ENCODE measurements around the gene GRIN2A.

Gene GRIN2A

GRCh38 chr16:10130538-10130937 is 51.7 kb downstream of the GRIN2A start:
- DNase-seq (ENCODE audit: low read depth), result no peak

DNA sequence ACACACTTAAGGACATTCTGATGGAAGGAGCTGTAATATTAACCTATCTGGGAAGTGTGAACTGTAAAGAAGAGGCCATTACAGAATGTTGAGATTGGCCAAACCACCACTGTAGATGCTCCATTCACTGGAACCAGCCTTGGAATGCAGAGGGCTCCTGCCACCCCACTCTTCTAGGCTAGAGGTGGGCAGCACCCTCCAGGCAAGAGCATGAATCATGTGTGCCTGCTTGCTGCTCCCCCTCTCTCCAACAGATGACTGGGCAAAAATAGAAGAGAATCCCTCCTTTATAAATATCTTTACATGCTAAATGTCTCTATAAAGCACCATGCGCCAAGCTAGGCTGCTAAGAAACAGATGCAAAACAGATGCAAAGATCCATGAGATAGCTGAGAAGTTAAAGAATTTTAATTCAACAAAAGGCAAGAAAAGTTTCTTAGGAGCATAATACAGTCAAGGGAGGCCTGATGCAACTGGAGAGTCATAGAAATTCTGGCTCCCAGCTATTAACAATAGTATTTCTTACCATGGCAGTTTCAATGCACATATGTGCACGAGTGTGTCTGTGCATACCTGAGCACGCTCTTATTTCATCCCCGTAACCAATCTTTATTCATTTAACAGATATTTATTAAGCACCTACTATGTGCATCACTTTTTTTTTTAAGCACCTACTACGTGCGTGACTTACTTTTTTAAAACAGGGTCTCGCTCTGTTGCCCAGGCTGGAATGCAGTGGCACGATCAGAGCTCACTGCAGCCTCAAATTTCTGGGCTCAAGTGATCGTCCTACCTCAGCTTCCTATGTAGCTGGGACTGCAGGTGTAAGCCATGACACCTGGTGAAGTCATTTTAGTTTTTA is 53.6 kb downstream of the GRIN2A start:
- no peak for DNase-seq (ENCODE audit: low read depth)

- DNase-seq (ENCODE audit: low read depth), result no peak
Measured at GRCh38 chr16:10126686-10127085, 55.5 kb downstream of the GRIN2A start.

- no peak for DNase-seq (ENCODE audit: low read depth)
Measured at GRCh38 chr16:10123141-10123540, 59.1 kb downstream of the GRIN2A start.

GRCh38 chr16:10122546-10122945 is 59.7 kb downstream of the GRIN2A start:
- DNase-seq (ENCODE audit: low read depth), result no peak

- no peak for DNase-seq (ENCODE audit: low read depth)
Measured at GRCh38 chr16:10121897-10122425, 60.3 kb downstream of the GRIN2A start.

DNA sequence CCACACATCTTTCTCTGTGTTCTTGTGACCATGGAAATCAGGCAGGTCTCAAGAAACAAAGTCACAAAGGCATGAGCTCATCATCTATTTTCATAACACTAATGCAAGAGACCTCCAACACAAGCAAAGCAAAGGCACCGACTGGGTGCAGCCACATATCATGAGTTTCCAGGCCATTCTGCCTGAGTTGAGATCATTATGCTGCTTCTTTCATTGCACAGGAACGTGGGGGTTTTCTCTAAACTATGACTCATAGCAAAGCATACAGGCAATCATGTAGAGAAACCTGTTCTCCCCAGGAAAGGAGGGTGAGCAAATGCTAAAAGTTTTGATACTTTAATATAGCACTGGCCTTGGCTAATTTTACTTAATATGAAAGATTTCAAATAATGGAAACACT is 60.7 kb downstream of the GRIN2A start:
- no peak for DNase-seq (ENCODE audit: low read depth)

GRCh38 chr16:10120953-10121352 is 61.3 kb downstream of the GRIN2A start:
- no peak for DNase-seq (ENCODE audit: low read depth)

DNA sequence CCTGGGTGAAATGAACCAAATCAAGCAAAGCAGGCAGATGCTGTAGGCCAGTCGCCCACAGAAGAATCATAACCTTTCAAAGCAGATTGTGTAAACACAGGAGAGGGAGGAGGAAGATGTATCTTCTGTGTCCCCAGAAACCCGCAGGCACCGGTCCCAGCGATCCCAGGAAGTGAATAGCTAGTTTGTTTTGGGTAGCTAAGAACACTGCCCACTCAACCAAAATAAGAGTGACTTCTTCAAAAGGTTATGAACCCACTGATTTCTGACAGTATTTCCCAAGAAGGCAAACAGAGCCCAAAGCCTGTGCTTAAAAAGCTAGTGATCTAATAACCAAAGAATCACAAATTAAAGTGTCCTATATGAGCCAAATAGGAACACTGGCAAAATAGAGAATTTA is 67.8 kb downstream of the GRIN2A start:
- no peak for DNase-seq (ENCODE audit: low read depth)

GRCh38 chr16:10113248-10113647 is 69.0 kb downstream of the GRIN2A start:
- DNase-seq (ENCODE audit: low read depth), result no peak

- no peak for DNase-seq (ENCODE audit: low read depth)
Measured at GRCh38 chr16:10112021-10112420, 70.2 kb downstream of the GRIN2A start.

GRCh38 chr16:10111156-10111761 is 71.0 kb downstream of the GRIN2A start:
- DNase-seq (ENCODE audit: low read depth), result no peak

- DNase-seq (ENCODE audit: low read depth), result no peak
Measured at GRCh38 chr16:10110552-10110951, 71.7 kb downstream of the GRIN2A start.

DNA sequence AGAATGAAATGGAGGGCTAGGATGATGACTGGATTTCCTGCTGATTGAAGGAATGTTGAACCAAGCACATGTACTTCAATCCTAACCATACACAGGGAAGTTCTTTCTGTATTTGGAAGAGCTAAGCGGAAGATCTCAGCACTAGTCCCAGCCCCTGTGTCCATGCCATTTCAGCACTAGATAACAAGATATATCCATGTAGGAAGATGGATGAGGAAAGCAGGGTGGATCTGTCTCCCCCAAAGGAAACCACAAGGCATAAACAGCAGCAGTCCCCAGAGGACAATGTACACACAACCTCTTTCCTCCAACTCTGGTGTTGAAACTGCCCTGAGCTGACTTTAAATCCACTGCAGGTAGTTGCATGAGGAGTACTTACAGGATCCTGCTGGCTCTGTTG is 75.1 kb downstream of the GRIN2A start:
- DNase-seq (ENCODE audit: low read depth), result no peak

GRCh38 chr16:10103700-10104099 is 78.5 kb downstream of the GRIN2A start:
- no peak for DNase-seq (ENCODE audit: low read depth)

DNA sequence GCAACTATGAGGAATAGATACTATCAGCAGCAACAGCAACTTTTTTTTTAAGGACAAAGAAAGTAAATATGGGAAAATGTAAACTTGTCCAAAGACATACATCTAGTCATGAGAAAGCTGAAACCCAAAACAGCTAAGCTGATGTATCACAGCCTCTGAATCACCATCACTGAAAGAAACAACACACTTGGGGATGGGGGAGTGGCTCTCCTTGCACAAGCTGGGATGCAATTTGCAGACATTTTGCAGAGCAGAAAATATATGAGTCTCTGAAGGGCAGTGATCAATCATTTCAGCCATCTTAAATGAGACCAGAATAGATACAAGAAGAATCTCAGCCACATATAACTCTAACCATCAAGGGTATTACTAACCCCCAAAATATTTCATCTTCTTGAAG is 79.1 kb downstream of the GRIN2A start:
- DNase-seq (ENCODE audit: low read depth), result no peak

DNA sequence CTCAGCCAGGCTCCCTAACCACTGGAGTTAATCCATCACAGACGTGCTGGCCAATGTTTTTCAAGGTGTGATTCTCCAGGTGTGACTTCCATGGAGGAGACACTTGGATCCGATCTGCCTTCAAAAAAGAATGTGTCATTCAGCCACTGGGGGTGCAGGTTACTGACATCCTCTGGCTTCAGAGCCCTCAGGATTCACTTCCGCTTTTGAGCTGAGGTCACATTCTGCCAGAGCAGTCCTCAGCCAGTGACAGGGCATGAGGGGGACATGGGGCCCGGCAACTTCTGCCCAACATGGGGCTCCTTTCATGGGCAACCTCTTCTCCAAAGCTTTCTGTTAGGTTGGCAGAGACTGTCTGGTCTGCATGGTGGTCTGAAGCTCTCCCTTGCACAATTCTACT is 81.4 kb downstream of the GRIN2A start:
- no peak for DNase-seq (ENCODE audit: low read depth)

DNA sequence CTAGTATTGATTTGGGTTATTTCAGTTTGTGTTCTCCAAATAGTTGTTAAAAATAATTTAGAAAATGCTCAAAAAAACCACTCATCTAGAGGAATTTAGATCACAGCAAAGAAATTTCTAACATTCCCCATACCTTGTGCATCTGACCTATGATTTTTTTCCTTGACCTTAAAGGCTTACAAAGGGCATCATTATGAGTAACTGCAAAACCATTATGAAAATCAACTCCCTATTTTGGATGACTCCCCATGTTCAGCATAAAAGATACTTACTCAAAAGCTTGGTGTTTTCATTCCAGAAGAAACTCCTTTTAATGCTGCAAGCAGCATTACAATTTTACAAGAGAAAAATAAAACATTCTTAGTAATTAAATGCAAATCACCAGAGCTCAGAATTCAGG is 83.2 kb downstream of the GRIN2A start:
- DNase-seq (ENCODE audit: low read depth), result no peak

DNA sequence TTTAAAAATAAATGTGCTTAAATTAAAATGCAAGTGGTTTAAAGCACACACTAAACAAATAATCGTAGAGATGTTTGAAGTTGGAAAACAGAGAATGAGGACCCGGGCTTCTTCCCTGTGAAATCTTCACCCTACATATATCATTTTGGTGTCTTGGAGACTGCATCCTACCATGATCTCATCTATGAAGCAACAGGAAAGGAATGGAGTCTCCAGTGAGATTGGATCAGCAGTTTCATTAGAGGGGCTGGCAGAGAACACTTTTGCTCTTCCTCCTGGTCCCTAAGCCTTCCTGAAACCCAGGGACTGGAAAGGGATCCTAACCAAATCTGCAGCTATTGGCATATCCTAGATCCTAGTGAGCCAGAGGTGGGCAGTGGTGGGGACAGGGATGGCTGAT is 85.0 kb downstream of the GRIN2A start:
- no peak for DNase-seq (ENCODE audit: low read depth)

GRCh38 chr16:10093576-10093975 is 88.7 kb downstream of the GRIN2A start:
- DNase-seq (ENCODE audit: low read depth), result no peak

GRCh38 chr16:10090816-10091215 is 91.4 kb downstream of the GRIN2A start:
- no peak for DNase-seq (ENCODE audit: low read depth)

GRCh38 chr16:10088380-10088793 is 93.8 kb downstream of the GRIN2A start:
- DNase-seq (ENCODE audit: low read depth), result no peak

- DNase-seq (ENCODE audit: low read depth), result no peak
Measured at GRCh38 chr16:10087151-10087550, 95.1 kb downstream of the GRIN2A start.

DNA sequence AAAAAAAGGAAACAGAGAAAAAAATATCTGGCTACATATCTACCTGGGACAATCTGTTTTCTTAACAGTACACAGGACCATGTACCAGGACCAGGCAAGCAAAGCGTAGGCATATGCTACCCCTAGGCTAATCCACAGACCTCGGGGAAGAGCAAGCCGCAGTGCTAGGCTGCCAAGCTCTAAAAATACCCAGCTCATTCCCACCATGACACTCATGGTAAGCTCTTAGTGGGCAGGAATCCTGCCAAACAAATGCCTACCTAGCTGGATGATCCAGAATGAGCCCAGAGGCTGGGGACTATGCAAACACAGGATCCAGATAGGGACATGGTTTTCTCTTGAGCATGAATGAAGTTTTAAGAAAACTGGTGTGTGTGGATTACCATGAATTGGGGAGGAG is 95.6 kb downstream of the GRIN2A start:
- DNase-seq (ENCODE audit: low read depth), result no peak

All from stimulated activated CD8-positive, alpha-beta memory T cell treated with anti-CD3 and anti-CD28 coated beads, Interleukin-12 subunit alpha, Interleukin-12 subunit beta, amount 100 ng/mL, for 4 hours (primary cell).